Neural cell (in vitro differentiated cells): Measurements from ENCODE around the gene BRINP2.

ENCODE experiments used
- EP300 ChIP-seq: fragments of 450-650 bp; conservative IDR thresholded peaks from 2 replicates; pipeline ENCODE4 v1.6.1; 2014; ENCODE audit warnings: antibody characterized with exemption, mild to moderate bottlenecking, moderate library complexity; ENCODE audit not compliant: poor library complexity, severe bottlenecking
- EZH2 ChIP-seq: fragments of 200-600, 300-800 bp; shearing (Covaris generic), sonication (generic); IDR thresholded peaks from 2 replicates; pipeline ENCODE4 v1.6.1; 2014; ENCODE audit warnings: antibody characterized with exemption, low read length, borderline replicate concordance, mild to moderate bottlenecking; ENCODE audit not compliant: insufficient read depth, poor library complexity, severe bottlenecking
- MXI1 ChIP-seq: fragments of 450-650 bp; conservative IDR thresholded peaks from 2 replicates; pipeline ENCODE4 v1.6.1; 2014; ENCODE audit warnings: antibody characterized with exemption, mild to moderate bottlenecking; ENCODE audit not compliant: poor library complexity, severe bottlenecking
- POLR2AphosphoS5 ChIP-seq: IDR thresholded peaks from 2 replicates; pipeline ENCODE4 v1.6.1; 2012
- RAD21 ChIP-seq: fragments of 450-650 bp; conservative IDR thresholded peaks from 2 replicates; pipeline ENCODE4 v1.6.1; 2014; ENCODE audit warnings: antibody characterized with exemption, mild to moderate bottlenecking, moderate library complexity
- TAF1 ChIP-seq: IDR thresholded peaks from 2 replicates; pipeline ENCODE4 v1.6.1; 2012; ENCODE audit warnings: low read depth
- TF ChIP-seq, protein P1 (sequence below): fragments of 450-650 bp; IDR thresholded peaks from 2 replicates; pipeline ENCODE4 v1.5.1; 2014; ENCODE audit warnings: antibody characterized with exemption, mild to moderate bottlenecking, moderate library complexity; ENCODE audit not compliant: poor library complexity, severe bottlenecking
- TF ChIP-seq, protein P2 (sequence below): IDR thresholded peaks from 2 replicates; pipeline ENCODE4 v1.6.1; 2012; ENCODE audit warnings: borderline replicate concordance

DNA sequence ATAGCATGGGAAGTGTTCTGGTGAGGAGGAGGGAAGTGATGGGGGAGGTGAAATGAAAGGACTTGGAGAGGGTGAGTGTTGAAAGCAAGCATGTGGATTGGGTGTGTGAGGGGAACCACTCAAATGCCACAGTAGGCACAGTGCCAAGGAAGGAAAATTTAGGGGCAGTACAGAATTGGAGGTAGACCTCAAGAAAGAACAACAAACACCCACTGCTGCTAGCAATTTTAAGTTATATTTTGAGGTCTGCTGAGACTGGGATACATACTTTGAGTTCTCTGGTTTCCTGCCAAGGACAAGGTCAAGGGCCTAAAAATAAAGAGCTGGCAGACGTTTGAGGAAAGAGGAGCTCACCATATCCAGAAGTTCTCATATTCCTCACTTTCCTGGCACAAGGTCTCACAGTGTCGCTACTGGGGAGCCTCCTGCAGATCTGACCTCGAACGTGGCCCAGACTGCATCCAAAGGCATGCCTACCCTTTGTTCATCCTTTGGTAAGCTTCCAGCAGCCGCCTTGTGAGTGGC is 104.0 kb downstream of the BRINP2 start:
- TF ChIP-seq EZH2 (no peak), TAF1 (no peak), RAD21 (no peak), POLR2AphosphoS5 (no peak), MXI1 (no peak), EP300 (no peak)
- TF ChIP-seq, protein P1, sequence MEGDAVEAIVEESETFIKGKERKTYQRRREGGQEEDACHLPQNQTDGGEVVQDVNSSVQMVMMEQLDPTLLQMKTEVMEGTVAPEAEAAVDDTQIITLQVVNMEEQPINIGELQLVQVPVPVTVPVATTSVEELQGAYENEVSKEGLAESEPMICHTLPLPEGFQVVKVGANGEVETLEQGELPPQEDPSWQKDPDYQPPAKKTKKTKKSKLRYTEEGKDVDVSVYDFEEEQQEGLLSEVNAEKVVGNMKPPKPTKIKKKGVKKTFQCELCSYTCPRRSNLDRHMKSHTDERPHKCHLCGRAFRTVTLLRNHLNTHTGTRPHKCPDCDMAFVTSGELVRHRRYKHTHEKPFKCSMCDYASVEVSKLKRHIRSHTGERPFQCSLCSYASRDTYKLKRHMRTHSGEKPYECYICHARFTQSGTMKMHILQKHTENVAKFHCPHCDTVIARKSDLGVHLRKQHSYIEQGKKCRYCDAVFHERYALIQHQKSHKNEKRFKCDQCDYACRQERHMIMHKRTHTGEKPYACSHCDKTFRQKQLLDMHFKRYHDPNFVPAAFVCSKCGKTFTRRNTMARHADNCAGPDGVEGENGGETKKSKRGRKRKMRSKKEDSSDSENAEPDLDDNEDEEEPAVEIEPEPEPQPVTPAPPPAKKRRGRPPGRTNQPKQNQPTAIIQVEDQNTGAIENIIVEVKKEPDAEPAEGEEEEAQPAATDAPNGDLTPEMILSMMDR = no peak
- TF ChIP-seq, protein P2, sequence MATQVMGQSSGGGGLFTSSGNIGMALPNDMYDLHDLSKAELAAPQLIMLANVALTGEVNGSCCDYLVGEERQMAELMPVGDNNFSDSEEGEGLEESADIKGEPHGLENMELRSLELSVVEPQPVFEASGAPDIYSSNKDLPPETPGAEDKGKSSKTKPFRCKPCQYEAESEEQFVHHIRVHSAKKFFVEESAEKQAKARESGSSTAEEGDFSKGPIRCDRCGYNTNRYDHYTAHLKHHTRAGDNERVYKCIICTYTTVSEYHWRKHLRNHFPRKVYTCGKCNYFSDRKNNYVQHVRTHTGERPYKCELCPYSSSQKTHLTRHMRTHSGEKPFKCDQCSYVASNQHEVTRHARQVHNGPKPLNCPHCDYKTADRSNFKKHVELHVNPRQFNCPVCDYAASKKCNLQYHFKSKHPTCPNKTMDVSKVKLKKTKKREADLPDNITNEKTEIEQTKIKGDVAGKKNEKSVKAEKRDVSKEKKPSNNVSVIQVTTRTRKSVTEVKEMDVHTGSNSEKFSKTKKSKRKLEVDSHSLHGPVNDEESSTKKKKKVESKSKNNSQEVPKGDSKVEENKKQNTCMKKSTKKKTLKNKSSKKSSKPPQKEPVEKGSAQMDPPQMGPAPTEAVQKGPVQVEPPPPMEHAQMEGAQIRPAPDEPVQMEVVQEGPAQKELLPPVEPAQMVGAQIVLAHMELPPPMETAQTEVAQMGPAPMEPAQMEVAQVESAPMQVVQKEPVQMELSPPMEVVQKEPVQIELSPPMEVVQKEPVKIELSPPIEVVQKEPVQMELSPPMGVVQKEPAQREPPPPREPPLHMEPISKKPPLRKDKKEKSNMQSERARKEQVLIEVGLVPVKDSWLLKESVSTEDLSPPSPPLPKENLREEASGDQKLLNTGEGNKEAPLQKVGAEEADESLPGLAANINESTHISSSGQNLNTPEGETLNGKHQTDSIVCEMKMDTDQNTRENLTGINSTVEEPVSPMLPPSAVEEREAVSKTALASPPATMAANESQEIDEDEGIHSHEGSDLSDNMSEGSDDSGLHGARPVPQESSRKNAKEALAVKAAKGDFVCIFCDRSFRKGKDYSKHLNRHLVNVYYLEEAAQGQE = no peak
